ENCODE results near the gene SLC4A3. TPM values are rescaled to one million over a fixed set of nuclear protein-coding genes. Genes with fewer than 3 reads are reported as not detected.
"Not testable (repeated sequence)": the region's sequence is repeated elsewhere in the genome, so short reads cannot be mapped to it uniquely, and the experiment has no call there.

Gene SLC4A3
- polyA plus RNA-seq, 3 donors from 2014 or later: 0.52 TPM; not detected in 2

DNA sequence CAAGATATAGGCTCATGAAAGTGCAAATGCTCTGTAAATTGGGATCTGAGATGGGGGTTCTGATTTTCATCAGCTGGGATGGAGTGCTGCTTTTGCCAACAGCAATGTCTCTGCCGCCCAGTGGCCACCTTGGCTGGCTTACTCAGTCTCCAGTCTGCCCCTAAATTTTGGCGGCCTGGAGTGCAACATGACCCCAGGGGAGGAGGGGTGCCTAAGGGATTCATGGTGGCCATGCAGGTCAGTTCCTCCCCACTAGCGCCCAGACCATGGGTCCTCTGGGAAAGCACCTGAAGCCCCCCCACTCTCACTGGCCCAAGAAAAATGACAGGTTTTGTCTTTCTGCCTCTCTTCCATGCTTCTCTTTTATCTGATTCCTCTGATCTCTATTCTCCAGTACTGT is 45.0 kb downstream of the SLC4A3 start:
- peaks cover 4 to 15% (median 5%) of the 10 kb centered on the region in 3 donors for H3K27me3 Mint-ChIP-seq (ENCODE audit: low read depth in 3 of 3)

DNA sequence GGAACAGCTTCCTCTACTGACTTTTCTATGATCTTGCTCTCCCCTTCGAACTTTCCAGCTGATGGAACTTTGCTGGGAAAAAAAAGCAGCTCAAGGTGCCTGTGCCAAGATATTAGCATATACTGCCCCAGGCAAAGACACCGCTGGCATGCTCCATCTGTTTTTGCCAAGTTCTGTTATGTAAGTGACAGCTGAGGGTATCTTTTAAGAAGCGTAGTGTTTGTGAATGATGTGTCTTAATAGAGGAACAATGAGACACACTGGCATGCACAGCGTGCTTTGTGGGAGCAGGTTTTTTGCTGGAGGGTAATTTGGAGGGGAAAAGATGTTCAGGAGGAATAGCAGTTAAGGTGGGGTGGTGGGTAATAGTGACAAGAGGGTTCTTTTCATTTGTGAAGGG is 47.8 kb downstream of the SLC4A3 start:
- H3K4me3 Mint-ChIP-seq: no peak overlapping the region

More for the DNA sequence above, 45.0 kb downstream of the SLC4A3 start:
- Mint-ChIP-seq H3K4me1 (no peaks in the 10 kb centered on the region), H3K4me3 (no peak overlapping the region), H3K36me3 (no peaks in the 10 kb centered on the region), H3K27ac (no peak overlapping the region), H3K9me3 (no peaks in the 10 kb centered on the region)
- DNase-seq: no peak

DNA sequence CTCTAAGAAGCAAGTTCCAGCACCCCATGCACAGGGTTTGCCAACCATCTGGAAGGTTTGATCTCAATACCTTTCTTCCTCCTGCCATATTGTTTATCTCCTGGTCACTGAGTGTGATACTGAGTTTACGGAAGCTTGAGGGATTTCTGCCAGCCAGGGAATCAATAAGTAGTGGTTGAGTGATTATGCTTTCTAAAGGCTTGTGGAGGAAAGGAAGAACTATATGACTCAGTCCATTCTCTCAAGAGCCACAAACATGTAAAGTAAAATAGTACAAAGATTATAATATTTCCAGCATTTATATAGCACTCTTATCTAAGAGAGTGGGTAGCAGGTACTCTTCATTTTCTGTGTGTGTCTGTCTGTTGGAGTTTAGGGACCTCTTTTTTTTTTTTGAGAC is 49.2 kb downstream of the SLC4A3 start:
- no peaks in the 10 kb centered on the region for H3K9me3 Mint-ChIP-seq
- no peak overlapping the region for H3K4me3 Mint-ChIP-seq
- H3K36me3 Mint-ChIP-seq: no peaks in the 10 kb centered on the region
- no peak overlapping the region for H3K27ac Mint-ChIP-seq
- H3K4me1 Mint-ChIP-seq: no peaks in the 10 kb centered on the region
- peaks cover 0 to 10% (median 5%) of the 10 kb centered on the region in 3 donors for H3K27me3 Mint-ChIP-seq (ENCODE audit: low read depth in 3 of 3)
- DNase-seq: no peak

More for the DNA sequence above, 47.8 kb downstream of the SLC4A3 start:
- H3K27ac Mint-ChIP-seq: no peak overlapping the region
- H3K4me1 Mint-ChIP-seq: no peaks in the 10 kb centered on the region
- H3K9me3 Mint-ChIP-seq: no peaks in the 10 kb centered on the region
- H3K36me3 Mint-ChIP-seq: no peaks in the 10 kb centered on the region
- peaks cover 0 to 14% (median 5%) of the 10 kb centered on the region in 3 donors for H3K27me3 Mint-ChIP-seq (ENCODE audit: low read depth in 3 of 3)
- no peak for DNase-seq

DNA sequence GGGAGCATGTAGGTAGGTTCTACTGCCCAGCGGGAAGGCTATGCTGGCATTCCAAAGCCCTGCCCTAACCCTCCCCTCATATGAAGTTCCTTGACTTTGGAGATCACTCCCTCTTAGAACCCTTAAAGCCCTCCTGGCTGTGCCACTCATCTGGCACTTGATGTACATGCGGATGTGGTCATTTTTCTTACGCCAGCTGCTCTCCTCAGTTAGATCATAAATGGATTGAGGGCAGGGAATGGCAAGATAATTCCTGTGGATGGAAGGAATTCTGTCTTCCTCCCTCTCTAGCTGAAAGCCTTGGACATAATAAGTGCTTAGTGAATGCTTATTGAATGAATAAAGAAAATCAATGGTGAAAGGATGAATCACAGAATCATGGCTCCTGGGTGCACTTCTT is 51.6 kb downstream of the SLC4A3 start:
- Mint-ChIP-seq H3K27ac (no peak overlapping the region), H3K9me3 (no peaks in the 10 kb centered on the region), H3K36me3 (no peaks in the 10 kb centered on the region), H3K4me1 (no peaks in the 10 kb centered on the region), H3K27me3 (ENCODE audit: low read depth in 3 of 3) (peaks cover 0 to 10% (median 0%) of the 10 kb centered on the region in 3 donors), H3K4me3 (no peak overlapping the region)
- DNase-seq: no peak

DNA sequence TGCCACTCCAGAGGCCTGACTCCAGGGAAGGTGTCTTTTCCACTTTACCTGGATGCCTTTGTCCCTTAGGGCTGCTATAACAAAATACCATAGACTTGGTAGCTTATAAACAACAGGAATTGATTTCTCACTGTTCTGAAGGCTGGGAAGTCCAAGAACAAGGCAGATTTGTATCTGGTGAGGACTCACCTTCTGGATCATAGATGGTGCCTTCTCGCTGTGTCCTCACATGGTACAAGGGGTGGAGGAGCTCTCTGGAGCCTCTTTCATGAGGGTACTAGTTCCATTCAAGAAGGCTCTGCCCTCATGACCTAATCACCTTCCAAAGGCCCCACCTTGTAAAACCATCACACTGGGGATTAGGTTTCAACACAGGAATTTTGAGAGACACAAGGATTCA is 52.1 kb downstream of the SLC4A3 start:
- no peaks in the 10 kb centered on the region for H3K4me1 Mint-ChIP-seq

DNA sequence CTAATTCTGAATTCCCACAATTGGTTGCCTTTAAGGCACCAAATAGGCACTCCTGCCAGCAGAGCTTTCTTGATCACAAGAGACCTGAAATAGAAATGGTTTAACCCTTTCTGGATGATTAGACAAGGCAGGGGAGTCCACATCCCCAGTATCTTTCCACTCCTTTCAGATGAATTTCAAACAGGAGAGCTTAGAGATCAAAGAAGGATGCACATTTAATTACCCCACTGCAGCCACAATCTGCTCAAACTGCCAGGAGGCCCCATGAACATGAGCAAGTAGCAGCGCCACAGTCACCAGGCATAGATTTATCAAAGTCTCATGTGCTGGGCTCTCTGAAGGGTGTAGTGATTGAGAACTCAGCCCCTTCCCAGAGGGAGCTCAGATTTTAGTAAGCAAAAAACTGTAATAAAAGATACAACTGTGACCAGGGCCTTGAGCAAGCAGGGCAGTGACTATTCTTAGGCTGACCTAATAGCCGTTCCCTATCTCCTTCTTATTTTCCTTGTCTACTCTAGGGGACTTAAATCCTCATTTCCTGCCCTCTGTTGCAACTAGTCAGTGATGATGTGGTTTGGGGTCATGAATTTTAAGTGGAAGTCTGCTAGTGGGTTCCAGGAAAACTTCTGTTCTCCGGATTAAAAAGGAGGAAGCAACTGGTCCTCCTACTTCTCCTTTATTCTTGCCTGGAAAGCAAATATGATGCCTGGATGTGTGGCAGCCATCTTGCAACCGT is 53.7 kb downstream of the SLC4A3 start:
- Mint-ChIP-seq H3K4me3 (no peak overlapping the region), H3K4me1 (peaks cover 0 to 12% of the 10 kb centered on the region in 2 donors), H3K27ac (no peak overlapping the region), H3K9me3 (no peaks in the 10 kb centered on the region), H3K27me3 (ENCODE audit: low read depth in 3 of 3) (peaks cover 0 to 13% (median 1%) of the 10 kb centered on the region in 3 donors), H3K36me3 (no peaks in the 10 kb centered on the region)
- DNase-seq: no peak

More for the DNA sequence above, 52.1 kb downstream of the SLC4A3 start:
- Mint-ChIP-seq H3K27me3 (ENCODE audit: low read depth in 3 of 3) (peaks cover 0 to 11% (median 0%) of the 10 kb centered on the region in 3 donors), H3K4me3 (no peak overlapping the region), H3K9me3 (no peaks in the 10 kb centered on the region), H3K27ac (no peak overlapping the region), H3K36me3 (no peaks in the 10 kb centered on the region)
- DNase-seq: no peak

DNA sequence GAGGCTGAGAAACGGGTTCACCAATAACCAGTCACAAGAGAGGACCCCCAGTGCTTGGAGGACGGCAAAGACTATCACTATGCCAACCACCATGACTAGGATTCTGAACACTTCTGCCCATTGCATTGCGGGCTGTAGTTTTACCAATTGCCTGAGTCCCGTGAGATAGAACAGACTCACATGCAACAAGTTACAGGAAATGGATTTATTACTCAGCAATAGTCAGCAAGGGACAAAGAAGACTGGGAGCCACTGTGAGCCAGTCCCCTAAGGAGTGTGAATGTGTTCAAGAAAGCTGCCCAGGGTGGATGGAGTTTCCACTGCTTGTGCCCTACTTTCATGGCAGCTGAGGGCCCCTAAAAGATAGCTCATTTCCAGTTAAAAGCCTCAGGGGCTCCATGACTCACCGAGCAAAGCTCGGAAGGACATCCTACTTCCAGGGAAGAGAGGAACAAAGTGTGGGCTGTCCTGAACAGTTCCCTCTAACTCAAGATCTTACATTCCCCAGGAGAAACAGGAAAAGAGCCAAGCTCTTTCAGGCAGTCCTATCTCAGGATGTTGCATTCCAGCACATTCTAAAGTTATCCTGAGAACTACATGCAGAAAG is 54.4 kb downstream of the SLC4A3 start:
- DNase-seq: no peak
- no peaks in the 10 kb centered on the region for H3K36me3 Mint-ChIP-seq
- H3K27ac Mint-ChIP-seq: no peak overlapping the region
- H3K27me3 Mint-ChIP-seq (ENCODE audit: low read depth in 3 of 3): peaks cover 0 to 8% (median 2%) of the 10 kb centered on the region in 3 donors
- H3K9me3 Mint-ChIP-seq: no peaks in the 10 kb centered on the region
- peaks cover 0 to 14% of the 10 kb centered on the region in 2 donors for H3K4me1 Mint-ChIP-seq
- H3K4me3 Mint-ChIP-seq: no peak overlapping the region

DNA sequence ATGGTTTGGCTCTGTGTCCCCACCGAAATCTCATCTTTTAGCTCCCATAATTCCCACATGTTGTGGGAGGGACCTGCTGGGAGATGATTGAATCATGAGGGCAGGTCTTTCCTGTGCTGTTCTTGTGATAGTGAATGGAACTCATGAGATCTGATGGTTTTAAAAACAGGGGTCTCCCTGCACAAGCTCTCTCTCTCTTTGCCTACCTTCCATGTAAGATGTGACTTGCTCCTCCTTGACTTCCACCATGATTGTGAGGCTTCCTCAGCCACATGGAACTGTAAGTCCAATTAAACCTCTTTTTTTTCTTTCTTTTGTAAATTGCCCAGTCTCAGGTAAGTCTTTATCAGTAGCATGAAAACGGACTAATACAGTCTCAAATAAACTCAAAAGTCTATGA is 56.0 kb downstream of the SLC4A3 start:
- not testable (repeated sequence) for H3K9me3 Mint-ChIP-seq, H3K36me3 Mint-ChIP-seq, H3K27ac Mint-ChIP-seq, H3K4me3 Mint-ChIP-seq, DNase-seq
- Mint-ChIP-seq H3K4me1 (peaks cover 0 to 14% of the 10 kb centered on the region in 2 donors), H3K27me3 (ENCODE audit: low read depth in 3 of 3) (peaks cover 3 to 13% (median 10%) of the 10 kb centered on the region in 3 donors)

DNA sequence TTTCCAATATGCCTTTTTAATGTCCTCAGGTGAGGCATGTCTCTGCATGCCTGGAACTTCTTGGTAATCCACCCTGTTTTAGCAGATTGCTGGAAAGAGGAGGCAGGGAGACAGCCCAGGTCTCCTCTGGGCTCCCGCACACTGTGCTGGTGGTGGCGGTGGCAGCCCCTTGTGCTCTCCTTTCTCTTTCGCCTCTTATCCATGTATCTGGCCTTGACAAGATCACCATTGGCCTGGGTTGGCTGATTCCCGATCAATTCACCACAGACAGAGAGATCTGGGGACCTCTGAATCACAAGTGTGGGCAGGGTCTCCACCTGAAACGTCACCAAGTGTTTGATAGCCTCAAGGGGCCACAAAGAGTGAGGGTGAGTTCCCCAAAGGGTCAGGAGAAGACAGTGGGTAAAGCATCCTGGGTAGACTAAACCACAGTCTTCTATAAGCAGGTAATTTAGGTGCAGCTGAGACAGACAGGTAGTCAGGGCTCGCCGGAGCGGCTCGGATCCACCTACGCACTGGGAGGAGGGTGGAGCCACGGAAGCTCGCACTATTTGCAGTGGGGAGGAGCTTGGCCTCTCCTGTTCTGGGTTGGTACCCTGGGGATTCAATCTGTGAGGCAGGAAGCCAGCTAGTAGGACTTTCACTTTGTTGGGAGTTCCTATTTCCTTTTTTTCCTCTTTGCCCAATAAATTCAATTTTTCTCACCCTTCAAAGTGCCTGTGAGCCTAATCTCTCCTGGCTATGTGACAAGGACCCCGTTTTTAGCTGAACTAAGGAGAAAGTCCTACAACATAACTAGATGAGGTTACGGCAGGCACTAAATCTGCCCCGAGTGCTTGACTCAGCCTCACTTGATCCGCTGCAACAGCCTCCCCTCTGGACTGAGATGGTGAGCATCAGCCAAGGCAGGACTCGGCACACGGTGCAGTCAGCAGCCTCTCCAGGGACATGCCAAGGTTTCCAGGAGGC is 57.6 kb downstream of the SLC4A3 start:
- H3K27ac Mint-ChIP-seq: no peak overlapping the region

DNA sequence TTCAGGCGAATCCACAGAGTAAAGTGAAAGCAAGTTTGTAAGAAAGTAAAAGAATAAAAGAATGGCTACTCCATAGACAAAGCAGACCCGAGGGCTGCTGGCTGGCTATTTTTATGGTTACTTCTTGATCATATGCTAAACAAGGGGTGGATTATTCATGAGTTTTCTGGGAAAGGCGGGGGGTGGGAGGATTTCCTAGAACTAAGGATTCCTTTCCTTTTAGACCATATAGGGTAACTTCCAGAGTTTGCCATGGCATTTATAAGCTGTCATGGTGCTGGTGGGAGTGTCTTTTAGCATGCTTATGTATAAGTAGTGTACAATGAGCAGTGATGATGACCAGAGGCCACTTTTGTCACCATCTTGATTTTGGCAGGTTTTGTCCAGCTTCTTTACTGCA is 59.8 kb downstream of the SLC4A3 start:
- peaks cover 6 to 21% (median 10%) of the 10 kb centered on the region in 3 donors for H3K27me3 Mint-ChIP-seq (ENCODE audit: low read depth in 3 of 3)
- no peaks in the 10 kb centered on the region for H3K9me3 Mint-ChIP-seq
- no peak overlapping the region for H3K27ac Mint-ChIP-seq
- H3K36me3 Mint-ChIP-seq: no peaks in the 10 kb centered on the region
- DNase-seq: no peak
- H3K4me3 Mint-ChIP-seq: no peak overlapping the region
- H3K4me1 Mint-ChIP-seq: peaks cover 0 to 14% of the 10 kb centered on the region in 2 donors

More for the DNA sequence above, 57.6 kb downstream of the SLC4A3 start:
- no peaks in the 10 kb centered on the region for H3K9me3 Mint-ChIP-seq
- peaks cover 0 to 14% of the 10 kb centered on the region in 2 donors for H3K4me1 Mint-ChIP-seq
- peaks cover 3 to 18% (median 10%) of the 10 kb centered on the region in 3 donors for H3K27me3 Mint-ChIP-seq (ENCODE audit: low read depth in 3 of 3)
- DNase-seq: no peak
- H3K4me3 Mint-ChIP-seq: peak overlapping the region in 3 of 5 donors; percentile 24 to 68 (median 42)
- no peaks in the 10 kb centered on the region for H3K36me3 Mint-ChIP-seq

DNA sequence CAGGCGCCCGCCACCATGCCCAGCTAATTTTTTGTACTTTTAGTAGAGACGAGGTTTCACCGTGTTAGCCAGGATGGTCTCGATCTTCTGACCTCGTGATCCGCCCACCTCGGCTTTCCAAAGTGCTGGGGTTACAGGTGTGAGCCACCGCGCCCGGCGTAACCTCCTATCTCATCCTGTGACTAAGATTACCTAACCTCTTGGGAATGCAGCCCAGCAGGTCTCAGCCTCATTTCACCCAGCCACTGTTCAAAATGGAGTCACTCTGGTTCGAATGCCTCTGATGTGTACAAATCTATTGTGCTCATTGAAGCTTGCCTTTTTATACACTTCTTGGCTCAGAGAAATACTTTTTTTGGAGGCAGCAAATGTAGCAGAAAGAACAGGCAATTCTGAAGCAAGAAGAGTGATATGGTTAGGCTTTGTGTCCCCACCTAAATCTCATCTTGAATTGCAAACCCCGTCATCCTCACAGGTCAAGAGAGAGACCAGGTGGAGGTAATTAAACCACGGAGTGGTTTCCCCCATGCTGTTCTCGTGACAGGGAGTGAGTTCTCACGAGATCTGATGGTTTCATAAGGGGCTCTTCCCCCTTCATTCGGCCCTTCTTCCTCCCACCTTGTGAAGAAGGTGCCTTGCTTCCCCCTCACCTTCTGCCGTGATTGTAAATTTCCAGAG is 60.6 kb downstream of the SLC4A3 start:
- no peak for DNase-seq
- no peak overlapping the region for H3K4me3 Mint-ChIP-seq
- H3K9me3 Mint-ChIP-seq: no peaks in the 10 kb centered on the region
- H3K4me1 Mint-ChIP-seq: peaks cover 0 to 14% of the 10 kb centered on the region in 2 donors
- H3K27me3 Mint-ChIP-seq (ENCODE audit: low read depth in 3 of 3): peaks cover 6 to 21% (median 10%) of the 10 kb centered on the region in 3 donors
- H3K27ac Mint-ChIP-seq: no peak overlapping the region
- no peaks in the 10 kb centered on the region for H3K36me3 Mint-ChIP-seq

DNA sequence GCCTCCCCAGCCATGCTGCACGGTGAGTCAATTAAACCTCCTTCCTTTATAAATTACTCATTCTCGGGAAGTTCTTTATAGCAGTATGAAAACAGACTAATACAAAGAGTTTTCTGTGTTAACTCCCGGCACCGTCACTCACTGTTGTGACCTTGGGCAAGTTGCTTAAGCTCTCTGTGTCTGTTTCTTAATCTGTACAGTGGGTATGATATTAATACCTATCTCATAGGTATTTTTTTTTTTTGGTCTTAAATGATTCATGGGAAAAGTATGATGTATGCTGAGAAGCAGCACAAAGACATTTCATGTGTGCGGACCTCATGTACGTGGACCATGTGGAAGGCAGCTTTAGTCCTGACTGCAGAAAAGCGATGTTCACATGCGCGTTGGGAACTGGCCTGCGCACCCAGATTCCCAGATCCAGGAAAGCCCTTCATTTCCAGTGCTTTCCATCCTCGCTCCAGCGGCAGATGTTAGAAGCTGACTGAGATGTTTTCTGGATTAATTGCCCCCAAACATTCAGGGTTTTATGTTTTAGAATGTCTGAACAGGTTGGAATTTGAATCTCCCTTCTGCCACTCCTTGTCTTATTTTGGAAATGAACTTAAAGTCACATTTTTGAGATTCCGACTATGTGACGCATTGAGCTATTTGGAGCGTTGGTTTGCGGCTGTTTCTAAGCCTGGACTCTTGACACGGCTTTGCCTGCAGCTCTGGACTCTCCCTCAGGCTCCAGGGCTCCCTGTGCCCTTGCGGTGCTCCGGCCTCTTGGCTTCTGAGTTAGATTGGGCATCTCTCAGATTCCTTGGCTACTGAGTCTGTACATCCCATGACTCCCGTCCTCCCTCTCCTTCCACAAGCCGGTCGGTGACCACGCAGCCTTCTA is 61.4 kb downstream of the SLC4A3 start:
- Mint-ChIP-seq H3K9me3 (no peaks in the 10 kb centered on the region), H3K4me3 (no peak overlapping the region), H3K36me3 (no peaks in the 10 kb centered on the region), H3K4me1 (peaks cover 0 to 14% of the 10 kb centered on the region in 2 donors), H3K27me3 (ENCODE audit: low read depth in 3 of 3) (peaks cover 6 to 21% (median 13%) of the 10 kb centered on the region in 3 donors), H3K27ac (no peak overlapping the region)
- no peak for DNase-seq

Measured in immature natural killer cell (primary cell).